GM19099 (cell line): ENCODE measurements around the gene SUSD6.

Experiments used
- POLR2A ChIP-seq: IDR thresholded peaks from 3 replicates; pipeline ENCODE4 v1.6.1; 2011; ENCODE audit warnings: low read depth; ENCODE audit not compliant: insufficient read length; ENCODE audit errors: extremely low read depth

SUSD6 gene

DNA sequence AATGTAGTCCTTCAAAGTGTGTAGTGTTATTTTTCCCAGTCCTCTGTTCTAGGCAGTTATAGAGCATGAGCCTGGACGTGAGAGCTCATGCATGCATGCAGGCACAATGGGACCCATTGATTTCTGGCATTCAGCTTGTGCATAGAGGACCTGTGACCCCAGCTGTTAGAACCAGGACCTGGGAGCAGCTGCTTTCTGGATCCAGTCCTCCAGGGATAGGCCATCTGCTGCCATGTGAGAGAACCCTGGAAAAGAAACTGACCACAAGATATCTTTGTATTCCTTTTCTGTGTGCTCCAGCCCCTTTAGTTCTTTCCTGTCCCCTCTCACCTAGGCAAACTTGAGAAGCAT is 76.9 kb downstream of the SUSD6 start:
- no peak for TF ChIP-seq POLR2A

DNA sequence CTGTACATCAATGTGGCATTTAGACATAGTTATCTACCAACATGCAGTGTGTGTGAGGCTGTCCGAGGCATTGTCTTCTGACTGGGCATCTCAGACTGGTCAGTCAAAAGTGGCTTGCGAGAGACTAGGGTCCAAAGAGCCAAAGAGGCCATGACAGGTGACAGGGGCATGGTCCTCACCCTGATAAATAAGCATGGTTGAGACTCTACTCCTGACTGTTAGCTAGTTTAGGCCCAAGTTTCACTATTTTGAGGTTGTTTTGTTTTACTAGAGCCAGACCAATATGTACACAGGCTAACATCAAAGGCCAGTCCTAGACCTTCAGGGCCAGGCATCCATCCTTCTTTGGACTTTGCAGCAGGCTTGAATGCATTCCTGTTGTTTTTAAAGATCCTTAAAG is 78.6 kb downstream of the SUSD6 start:
- TF ChIP-seq POLR2A: no peak

DNA sequence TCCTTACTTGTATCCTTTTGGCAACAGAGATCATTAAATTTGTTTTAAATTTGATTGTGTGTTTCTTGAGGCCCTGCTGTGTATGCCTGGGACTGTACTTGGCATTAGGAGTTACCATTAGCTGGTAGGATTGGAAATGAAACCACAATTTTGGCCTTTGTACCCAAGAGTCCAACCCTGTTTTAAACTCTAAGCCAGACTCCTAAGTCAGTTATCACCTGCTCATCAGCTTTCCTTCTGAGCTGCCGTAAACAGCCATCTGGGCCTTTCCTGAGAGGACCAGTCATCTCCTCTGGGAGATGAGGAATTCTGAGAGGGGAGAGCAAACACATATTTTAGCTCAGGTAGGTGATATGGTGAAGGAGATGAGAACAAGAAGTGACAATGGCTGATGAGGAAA is 81.2 kb downstream of the SUSD6 start:
- TF ChIP-seq POLR2A: no peak

DNA sequence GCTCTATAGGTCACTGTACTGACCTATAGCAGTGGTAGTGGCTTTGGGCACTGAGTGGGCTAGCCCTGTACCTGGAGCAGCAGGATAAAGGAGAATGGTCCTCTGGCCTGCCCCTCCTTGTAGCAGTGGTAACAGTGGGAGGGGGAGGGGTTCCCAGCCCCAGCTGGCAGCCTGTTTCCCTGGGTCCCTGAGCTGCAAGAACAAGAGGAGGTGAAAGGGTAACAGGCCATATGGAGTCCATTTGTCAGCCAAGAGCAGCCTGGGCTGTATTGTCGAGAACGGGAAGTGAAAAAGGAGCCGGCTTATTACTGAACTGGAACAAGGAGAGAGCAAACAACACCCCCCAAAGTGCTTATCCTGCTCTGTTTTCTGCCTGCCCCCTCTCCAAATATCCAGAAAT is 81.7 kb downstream of the SUSD6 start:
- no peak for TF ChIP-seq POLR2A

DNA sequence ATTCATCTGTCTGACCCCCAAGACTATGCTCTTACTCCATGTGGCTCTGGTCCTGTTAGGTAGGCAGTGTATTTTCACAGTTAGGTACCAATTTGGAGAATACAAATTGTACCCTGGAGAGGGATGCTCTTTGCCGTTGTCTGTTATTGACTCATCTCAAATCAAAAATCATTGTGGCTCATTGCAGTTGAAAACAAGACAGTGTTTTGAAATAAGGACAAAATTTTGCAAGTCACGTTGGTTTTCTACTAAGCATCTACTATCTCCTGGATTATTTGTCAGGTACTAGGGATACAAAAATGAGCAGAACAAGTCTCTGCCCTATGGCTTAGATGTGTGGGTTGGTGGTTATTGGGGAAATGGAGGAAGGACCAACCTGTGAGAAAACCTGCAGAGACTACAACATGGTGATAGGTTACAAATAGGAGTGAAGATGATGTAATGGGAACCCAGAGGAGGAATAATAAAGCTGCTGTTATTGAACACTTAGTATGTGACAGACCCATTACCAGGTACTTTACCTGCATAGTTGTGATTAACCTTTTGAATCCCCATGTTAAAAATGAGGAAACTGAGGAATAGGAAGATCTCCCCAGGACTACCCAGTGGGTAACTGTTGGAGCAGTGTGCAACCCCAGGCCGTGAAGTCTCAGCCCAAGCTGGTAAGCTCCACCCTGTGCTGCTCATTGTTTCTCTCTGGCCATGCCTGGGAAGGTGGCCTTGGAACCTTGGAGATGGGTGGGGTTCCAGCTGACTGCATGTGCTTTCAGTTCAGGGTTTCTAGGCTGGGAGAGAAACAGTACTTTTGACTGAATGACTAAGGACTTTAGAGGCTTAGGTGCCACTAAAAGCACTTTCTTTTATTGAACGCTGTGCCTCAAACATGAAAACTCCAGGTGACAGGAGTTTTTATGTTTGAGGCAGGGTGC is 82.7 kb downstream of the SUSD6 start:
- no peak for TF ChIP-seq POLR2A

- no peak for TF ChIP-seq POLR2A
Measured at GRCh38 chr14:69694730-69695281, 83.4 kb downstream of the SUSD6 start.

- no peak for TF ChIP-seq POLR2A
Measured at GRCh38 chr14:69695322-69696203, 84.2 kb downstream of the SUSD6 start.

GRCh38 chr14:69696204-69696527 is 84.8 kb downstream of the SUSD6 start:
- TF ChIP-seq POLR2A: no peak

GRCh38 chr14:69696633-69697557 is 85.5 kb downstream of the SUSD6 start:
- TF ChIP-seq POLR2A: no peak

DNA sequence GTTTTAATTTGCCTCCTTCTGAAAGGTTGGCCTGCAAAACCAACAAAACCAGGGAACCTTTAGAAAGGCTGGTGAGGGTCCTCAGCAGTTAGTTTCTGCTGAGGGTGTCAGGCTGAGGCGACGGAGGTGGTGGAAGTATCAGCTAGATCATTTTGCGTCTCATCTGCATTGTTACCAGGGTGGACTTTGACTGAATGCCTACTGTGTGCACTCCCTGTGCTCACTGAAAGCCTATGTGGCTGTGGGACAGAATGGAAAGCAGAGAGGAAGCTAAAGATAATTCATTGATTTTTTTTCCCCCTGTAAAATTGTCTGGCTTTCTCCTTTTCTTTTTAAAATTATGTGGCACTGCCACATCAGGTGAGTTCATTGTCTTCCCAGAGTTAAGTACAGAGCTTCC is 87.2 kb downstream of the SUSD6 start:
- TF ChIP-seq POLR2A: no peak

DNA sequence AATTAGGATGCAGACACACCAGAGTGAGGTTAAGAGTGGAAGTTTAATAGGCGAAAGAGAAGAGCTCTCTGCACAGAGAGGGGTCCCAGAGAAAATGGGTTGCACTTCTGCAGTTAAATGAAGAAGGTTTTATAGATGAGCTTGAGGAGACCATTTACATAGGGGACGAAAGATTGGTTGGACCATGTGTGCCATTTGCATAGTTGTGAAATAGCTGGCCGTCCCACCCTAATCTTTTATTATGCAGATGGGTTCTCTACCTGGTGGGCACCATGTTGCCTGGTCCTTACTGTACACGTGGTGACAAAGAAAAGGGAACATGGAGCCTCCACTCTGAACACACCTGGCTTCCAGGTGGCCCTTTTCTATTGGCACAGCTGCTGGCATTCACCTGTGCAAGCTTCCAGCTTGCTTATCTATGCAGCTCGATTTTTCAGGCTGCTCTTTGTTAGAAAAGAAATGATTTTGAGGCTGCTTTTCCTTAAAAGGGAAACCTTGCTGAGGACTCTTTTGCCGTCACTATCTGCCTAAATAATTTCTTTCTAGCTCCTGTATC is 88.4 kb downstream of the SUSD6 start:
- TF ChIP-seq POLR2A: no peak

- TF ChIP-seq POLR2A: no peak
Measured at GRCh38 chr14:69700575-69700974, 89.2 kb downstream of the SUSD6 start.

DNA sequence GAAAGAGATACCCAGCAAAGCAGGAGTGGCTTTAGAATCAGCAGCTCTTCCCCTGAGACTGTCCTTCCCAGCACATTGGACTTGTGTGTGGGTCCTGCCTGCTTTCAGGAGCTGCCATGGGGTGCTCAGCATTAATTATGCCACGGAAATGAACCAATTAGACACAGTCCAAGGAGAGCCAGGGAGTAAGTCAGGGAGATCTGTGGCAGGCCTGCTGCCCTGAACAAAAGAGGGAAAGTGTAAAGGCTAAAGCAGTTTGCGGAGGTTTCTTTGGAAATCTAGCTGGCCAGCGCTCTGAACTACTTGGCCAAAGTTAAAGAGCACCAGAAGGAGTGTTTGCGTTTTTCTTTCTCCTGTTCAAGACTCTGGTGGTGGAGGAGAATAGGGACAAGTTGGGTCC is 89.9 kb downstream of the SUSD6 start:
- TF ChIP-seq POLR2A: no peak

- no peak for TF ChIP-seq POLR2A
Measured at GRCh38 chr14:69701857-69702256, 90.5 kb downstream of the SUSD6 start.
